Large intestine (tissue), 3 donors: ENCODE measurements around the gene WSCD2. TPM values are rescaled to one million over a fixed set of nuclear protein-coding genes. Genes with fewer than 3 reads are reported as not detected.

Source experiments
- DNase-seq, 2 donors: peaks; one replicate each; pipeline versions ENCODE4 v3.0.0 to v3.0.0-alpha.2; 2013
- H3K27ac ChIP-seq: one replicate; pipeline ENCODE4 v1.5.1; 2013; ENCODE audit warnings: low read length
- H3K27me3 ChIP-seq: 2 replicates; pipeline ENCODE4 v1.6.1; 2013; ENCODE audit warnings: low read length; ENCODE audit not compliant: control insufficient read depth, insufficient read depth
- H3K36me3 ChIP-seq: 2 replicates; pipeline ENCODE4 v1.6.1; 2013; ENCODE audit warnings: low read length; ENCODE audit not compliant: control insufficient read depth, insufficient read depth
- H3K4me1 ChIP-seq: one replicate; pipeline ENCODE4 v1.6.1; 2013; ENCODE audit warnings: low read length; ENCODE audit not compliant: control insufficient read depth, insufficient read depth
- H3K4me3 ChIP-seq: one replicate; pipeline ENCODE4 v1.5.1; 2013; ENCODE audit warnings: low read length
- H3K9me3 ChIP-seq: one replicate; pipeline ENCODE4 v1.6.1; 2013; ENCODE audit warnings: mild to moderate bottlenecking, low read depth, low read length, moderate library complexity; ENCODE audit not compliant: control insufficient read depth
- WGBS: methylation state at CpG from one replicate; pipeline ENCODE4 v1.1.5; 2013; ENCODE audit warnings: low lambda C conversion rate; ENCODE audit not compliant: insufficient coverage; 5-methylcytosine and 5-hydroxymethylcytosine counted together
- polyA plus RNA-seq: library from polyadenylated mRNA; unstranded; fragments of 120-200 nt; gene quantifications from one replicate; pipeline ENCODE4 v1.2.1, GENCODE V29; 2013

Gene WSCD2
- polyA plus RNA-seq, 1 donor, result 1.5 TPM

GRCh38 chr12:108126990-108127501 is 2.0 kb upstream of the WSCD2 start:
- no peaks in the 10 kb centered on the region for H3K9me3 ChIP-seq
- H3K4me3 ChIP-seq, result no peak overlapping the region
- no peaks in the 10 kb centered on the region for H3K4me1 ChIP-seq
- H3K27me3 ChIP-seq, result peaks cover 48% of the 10 kb centered on the region
- no peak overlapping the region for H3K27ac ChIP-seq
- WGBS, result 65% methylated on average over 7 of the region's 10 CpGs
- H3K36me3 ChIP-seq, result no peaks in the 10 kb centered on the region
- no peak for DNase-seq

- Histone ChIP-seq H3K27ac (no peak overlapping the region), H3K4me3 (no peak overlapping the region), H3K4me1 (no peaks in the 10 kb centered on the region), H3K27me3 (peaks cover 52% of the 10 kb centered on the region), H3K36me3 (no peaks in the 10 kb centered on the region), H3K9me3 (no peaks in the 10 kb centered on the region)
- no peak for DNase-seq
- 33% methylated on average over 3 of the region's 3 CpGs for WGBS
These were observed 1.4 kb upstream of the WSCD2 start for GRCh38 chr12:108127654-108128053.

- peaks cover 55% of the 10 kb centered on the region for H3K27me3 ChIP-seq
- H3K27ac ChIP-seq, result no peak overlapping the region
- no peaks in the 10 kb centered on the region for H3K36me3 ChIP-seq
- no CpG with 5 or more reads among the region's 10 CpGs for WGBS
- H3K4me3 ChIP-seq, result no peak overlapping the region
- no peaks in the 10 kb centered on the region for H3K4me1 ChIP-seq
- no peak for DNase-seq
- H3K9me3 ChIP-seq, result no peaks in the 10 kb centered on the region
These were observed 669 bp upstream of the WSCD2 start for GRCh38 chr12:108128221-108129016.

- no peaks in the 10 kb centered on the region for H3K9me3 ChIP-seq
- no CpG with 5 or more reads among the region's 3 CpGs for WGBS
- no peaks in the 10 kb centered on the region for H3K36me3 ChIP-seq
- no peak for DNase-seq
- H3K27ac ChIP-seq, result no peak overlapping the region
- no peak overlapping the region for H3K4me3 ChIP-seq
- H3K4me1 ChIP-seq, result no peaks in the 10 kb centered on the region
- peaks cover 54% of the 10 kb centered on the region for H3K27me3 ChIP-seq
These were observed 1.9 kb downstream of the WSCD2 start for GRCh38 chr12:108131035-108131434.

GRCh38 chr12:108131657-108132126 is 2.6 kb downstream of the WSCD2 start:
- H3K27ac ChIP-seq, result no peak overlapping the region
- DNase-seq, result no peak
- no peaks in the 10 kb centered on the region for H3K36me3 ChIP-seq
- no peak overlapping the region for H3K4me3 ChIP-seq
- no peaks in the 10 kb centered on the region for H3K4me1 ChIP-seq
- no CpG with 5 or more reads among the region's 6 CpGs for WGBS
- H3K9me3 ChIP-seq, result no peaks in the 10 kb centered on the region
- peaks cover 49% of the 10 kb centered on the region for H3K27me3 ChIP-seq

- no peak for DNase-seq
- no peaks in the 10 kb centered on the region for H3K4me1 ChIP-seq
- peaks cover 37% of the 10 kb centered on the region for H3K27me3 ChIP-seq
- no peak overlapping the region for H3K27ac ChIP-seq
- H3K4me3 ChIP-seq, result no peak overlapping the region
- no CpG with 5 or more reads among the region's 7 CpGs for WGBS
- H3K36me3 ChIP-seq, result no peaks in the 10 kb centered on the region
- H3K9me3 ChIP-seq, result no peaks in the 10 kb centered on the region
These were observed 4.4 kb downstream of the WSCD2 start for GRCh38 chr12:108133482-108133881.

- no peak for DNase-seq
- Histone ChIP-seq H3K4me1 (no peaks in the 10 kb centered on the region), H3K9me3 (no peaks in the 10 kb centered on the region), H3K36me3 (no peaks in the 10 kb centered on the region), H3K4me3 (no peak overlapping the region), H3K27ac (no peak overlapping the region), H3K27me3 (peaks cover 28% of the 10 kb centered on the region)
- 100% methylated on average over 2 of the region's 5 CpGs for WGBS
These were observed 5.7 kb downstream of the WSCD2 start for GRCh38 chr12:108134744-108135143.

GRCh38 chr12:108135627-108136026 is 6.5 kb downstream of the WSCD2 start:
- DNase-seq, result no peak
- peaks cover 19% of the 10 kb centered on the region for H3K27me3 ChIP-seq
- H3K27ac ChIP-seq, result no peak overlapping the region
- H3K4me1 ChIP-seq, result no peaks in the 10 kb centered on the region
- no CpG with 5 or more reads among the region's 1 CpG for WGBS
- H3K9me3 ChIP-seq, result no peaks in the 10 kb centered on the region
- H3K36me3 ChIP-seq, result no peaks in the 10 kb centered on the region
- no peak overlapping the region for H3K4me3 ChIP-seq

- Histone ChIP-seq H3K4me3 (no peak overlapping the region), H3K36me3 (no peaks in the 10 kb centered on the region), H3K27ac (no peak overlapping the region), H3K27me3 (peaks cover 8% of the 10 kb centered on the region), H3K4me1 (no peaks in the 10 kb centered on the region), H3K9me3 (no peaks in the 10 kb centered on the region)
- no CpG with 5 or more reads among the region's 6 CpGs for WGBS
- DNase-seq, result no peak
These were observed 7.6 kb downstream of the WSCD2 start for GRCh38 chr12:108136697-108137096.

GRCh38 chr12:108139454-108139853 is 10.4 kb downstream of the WSCD2 start:
- no CpG with 5 or more reads among the region's 2 CpGs for WGBS
- Histone ChIP-seq H3K27ac (no peak overlapping the region), H3K27me3 (no peaks in the 10 kb centered on the region), H3K36me3 (no peaks in the 10 kb centered on the region), H3K4me1 (no peaks in the 10 kb centered on the region), H3K4me3 (no peak overlapping the region), H3K9me3 (no peaks in the 10 kb centered on the region)
- no peak for DNase-seq

GRCh38 chr12:108140501-108140900 is 11.4 kb downstream of the WSCD2 start:
- Histone ChIP-seq H3K4me1 (no peaks in the 10 kb centered on the region), H3K9me3 (no peaks in the 10 kb centered on the region), H3K36me3 (no peaks in the 10 kb centered on the region), H3K4me3 (no peak overlapping the region), H3K27ac (no peak overlapping the region), H3K27me3 (no peaks in the 10 kb centered on the region)
- no CpG with 5 or more reads among the region's 5 CpGs for whole genome bisulfite sequencing
- no peak for DNase-seq
